Smooth muscle cell (in vitro differentiated cells): ENCODE data around the gene SMAP1. TPM values are rescaled to one million over a fixed set of nuclear protein-coding genes. Genes with fewer than 3 reads are reported as not detected.

ENCODE experiments used
- DNase-seq: peaks from one replicate; lab custom pipeline; 2025; ENCODE audit not compliant: unreplicated experiment; lab: John Stamatoyannopoulos, UW
- H2AFZ ChIP-seq: fragments of 200-600 bp; sonication (generic); 2 replicates; pipeline ENCODE4 v1.6.0; 2016; ENCODE audit warnings: antibody characterized with exemption, low read depth, mild to moderate bottlenecking
- H3F3A ChIP-seq: fragments of 200-600 bp; sonication (generic); 2 replicates; pipeline ENCODE4 v1.6.0; 2017; ENCODE audit warnings: antibody characterized with exemption, low read depth
- H3K27ac ChIP-seq: fragments of 200-600 bp; sonication (generic); 2 replicates; pipeline ENCODE4 v1.5.1; 2016; ENCODE audit warnings: low read depth, mild to moderate bottlenecking
- H3K27me3 ChIP-seq: fragments of 200-600 bp; sonication (generic); 2 replicates; pipeline ENCODE4 v1.6.1; 2016; ENCODE audit warnings: low read depth, mild to moderate bottlenecking
- H3K36me3 ChIP-seq: fragments of 200-600 bp; sonication (generic); 2 replicates; pipeline ENCODE4 v1.5.1; 2016; ENCODE audit warnings: low read depth
- H3K4me1 ChIP-seq: fragments of 200-600 bp; sonication (generic); 2 replicates; pipeline ENCODE4 v1.5.1; 2016; ENCODE audit warnings: low read depth
- H3K4me2 ChIP-seq: fragments of 200-600 bp; sonication (generic); 2 replicates; pipeline ENCODE4 v1.6.0; 2016; ENCODE audit warnings: mild to moderate bottlenecking
- H3K4me3 ChIP-seq: fragments of 200-600 bp; sonication (generic); 2 replicates; pipeline ENCODE4 v1.5.1; 2016; ENCODE audit warnings: mild to moderate bottlenecking
- H3K79me2 ChIP-seq: fragments of 200-600 bp; sonication (generic); 2 replicates; pipeline ENCODE4 v1.6.0; 2016; ENCODE audit warnings: low read depth, mild to moderate bottlenecking
- H3K9ac ChIP-seq: fragments of 200-600 bp; sonication (generic); 2 replicates; pipeline ENCODE4 v1.6.0; 2016; ENCODE audit warnings: low read depth
- H3K9me3 ChIP-seq: fragments of 200-600 bp; sonication (generic); replicated peaks from 2 replicates; pipeline ENCODE4 v1.5.1; 2016; ENCODE audit warnings: low read depth
- H4K20me1 ChIP-seq: fragments of 200-600 bp; sonication (generic); 2 replicates; pipeline ENCODE4 v1.6.0; 2016; ENCODE audit warnings: low read depth
- CTCF ChIP-seq: fragments of 200-600 bp; sonication (generic); IDR thresholded peaks from 2 replicates; pipeline ENCODE4 v1.5.1; 2017; ENCODE audit warnings: borderline replicate concordance, mild to moderate bottlenecking, antibody characterized with exemption; ENCODE audit not compliant: insufficient read depth, poor library complexity, severe bottlenecking
- WGBS: methylation state at CpG from one replicate; pipeline ENCODE4 v1.1.7; 2016; ENCODE audit warnings: low lambda C conversion rate; 5-methylcytosine and 5-hydroxymethylcytosine counted together
- polyA plus RNA-seq: library from polyadenylated mRNA; unstranded; fragments of >200 nt; fragmentation: Nextera tagmentation; extraction: Ambion mirVana; gene quantifications from 2 replicates; pipeline ENCODE4 v1.2.1, GENCODE V29; 2016
- total RNA-seq: library from RNA; depleted of rRNA; stranded (reverse); fragments of >200 nt; gene quantifications from 2 replicates; pipeline ENCODE4 v1.2.3, GENCODE V29; 2014

The SMAP1 gene
- total and polyA plus RNA-seq, 2 experiments from 2014 or later: 21.7 to 39.8 TPM

GRCh38 chr6:70669133-70669532 is 1.4 kb downstream of the SMAP1 start:
- Histone ChIP-seq H4K20me1 (peaks cover 52% of the 10 kb centered on the region), H3K36me3 (no peaks in the 10 kb centered on the region), H3K4me1 (peaks cover 28% of the 10 kb centered on the region), H2AFZ (no peak overlapping the region), H3K27ac (peak overlapping the region; percentile 80), H3K79me2 (peaks cover 63% of the 10 kb centered on the region), H3K9ac (peak overlapping the region; percentile 81), H3K9me3 (no peaks in the 10 kb centered on the region), H3K4me2 (peak overlapping the region; percentile 96), H3K4me3 (peak overlapping the region; percentile 94), H3K27me3 (no peaks in the 10 kb centered on the region), H3F3A (no peaks in the 10 kb centered on the region)
- no peak for TF ChIP-seq CTCF
- DNase-seq: no peak
- 60% methylated on average over 4 of the region's 4 CpGs for WGBS

- Histone ChIP-seq H3K36me3 (no peaks in the 10 kb centered on the region), H3K9me3 (no peaks in the 10 kb centered on the region), H3K27ac (no peak overlapping the region), H2AFZ (no peak overlapping the region), H3K4me2 (no peak overlapping the region), H4K20me1 (peaks cover 82% of the 10 kb centered on the region), H3K27me3 (no peaks in the 10 kb centered on the region), H3K79me2 (peaks cover 98% of the 10 kb centered on the region), H3K9ac (no peak overlapping the region), H3K4me1 (peaks cover 23% of the 10 kb centered on the region), H3F3A (no peaks in the 10 kb centered on the region), H3K4me3 (no peak overlapping the region)
- 94% methylated on average over 1 of the region's 1 CpG for WGBS
- TF ChIP-seq CTCF: no peak
- DNase-seq: no peak
Observed at GRCh38 chr6:70672549-70672948, 4.9 kb downstream of the SMAP1 start.

GRCh38 chr6:70673054-70673453 is 5.4 kb downstream of the SMAP1 start:
- peak overlapping the region; percentile 15 for H3K27ac ChIP-seq
- no peak overlapping the region for H2AFZ ChIP-seq
- TF ChIP-seq CTCF: no peak
- 34% methylated on average over 2 of the region's 2 CpGs for WGBS
- no peak for DNase-seq
- no peaks in the 10 kb centered on the region for H3K36me3 ChIP-seq
- peak overlapping the region; percentile 62 for H3K4me2 ChIP-seq
- H3K4me1 ChIP-seq: peaks cover 23% of the 10 kb centered on the region
- no peak overlapping the region for H3K9ac ChIP-seq
- no peaks in the 10 kb centered on the region for H3K9me3 ChIP-seq
- H3K27me3 ChIP-seq: no peaks in the 10 kb centered on the region
- no peaks in the 10 kb centered on the region for H3F3A ChIP-seq
- H3K4me3 ChIP-seq: no peak overlapping the region
- peaks cover 87% of the 10 kb centered on the region for H4K20me1 ChIP-seq
- H3K79me2 ChIP-seq: peaks cover 100% of the 10 kb centered on the region

GRCh38 chr6:70673601-70674000 is 5.9 kb downstream of the SMAP1 start:
- Histone ChIP-seq H3K4me3 (no peak overlapping the region), H3K4me1 (peaks cover 21% of the 10 kb centered on the region), H3K9ac (no peak overlapping the region), H2AFZ (no peak overlapping the region), H3K4me2 (peak overlapping the region; percentile 62), H3F3A (no peaks in the 10 kb centered on the region), H3K27ac (peak overlapping the region; percentile 15), H3K79me2 (peaks cover 100% of the 10 kb centered on the region), H3K9me3 (no peaks in the 10 kb centered on the region), H4K20me1 (peaks cover 92% of the 10 kb centered on the region), H3K36me3 (no peaks in the 10 kb centered on the region), H3K27me3 (no peaks in the 10 kb centered on the region)
- no peak for DNase-seq
- no peak for TF ChIP-seq CTCF
- 21% methylated on average over 1 of the region's 1 CpG for WGBS
